Peyer's patch (tissue), 4 donors: ENCODE measurements around the gene OR56A4.

ENCODE experiments used
- CTCF ChIP-seq, 6 experiments: fragments of 450-650 bp in 4 of 6; fragments of 200-600 bp in 2 of 6; sonication (generic) in 1 of 6; IDR thresholded peaks; one replicate each; pipeline ENCODE4 v1.5.1; 2017 to 2019; ENCODE audit warnings: antibody characterized with exemption in 6 of 6, mild to moderate bottlenecking in 3 of 6, moderate library complexity in 1 of 6
- POLR2A ChIP-seq, 2 donors: fragments of 450-650 bp; IDR thresholded peaks; one replicate each; pipeline ENCODE4 v1.5.1; 2017; ENCODE audit warnings: antibody characterized with exemption in 2 of 2, mild to moderate bottlenecking in 2 of 2, moderate library complexity in 2 of 2

GRCh38 chr11:6055569-6055968, 48.8 kb upstream of the OR56A4 start:
- TF ChIP-seq CTCF (IDR thresholded peaks at IDR 0.05) (no peak), POLR2A (IDR thresholded peaks at IDR 0.05) (no peak)
